Hepatocyte (in vitro differentiated cells): ENCODE measurements around the gene GPR32. TPM values are rescaled to one million over a fixed set of nuclear protein-coding genes. Genes with fewer than 3 reads are reported as not detected.

ENCODE experiments used
- DNase-seq: peaks from one replicate; pipeline ENCODE4 v3.0.0-alpha.2; 2016; ENCODE audit warnings: low spot score
- H2AFZ ChIP-seq: fragments of 200-600 bp; sonication (generic); 2 replicates; pipeline ENCODE4 v1.6.0; 2016; ENCODE audit warnings: antibody characterized with exemption, mild to moderate bottlenecking
- H3K27ac ChIP-seq: fragments of 200-600 bp; sonication (generic); 2 replicates; pipeline ENCODE4 v1.5.1; 2016; ENCODE audit warnings: mild to moderate bottlenecking
- H3K27me3 ChIP-seq: fragments of 200-600 bp; sonication (generic); 2 replicates; pipeline ENCODE4 v1.6.1; 2016
- H3K36me3 ChIP-seq: fragments of 200-600 bp; sonication (generic); replicated peaks from 2 replicates; pipeline ENCODE4 v1.5.1; 2016; ENCODE audit warnings: low read depth; ENCODE audit not compliant: insufficient read depth
- H3K4me1 ChIP-seq: fragments of 200-600 bp; sonication (generic); 2 replicates; pipeline ENCODE4 v1.5.1; 2016; ENCODE audit warnings: mild to moderate bottlenecking, moderate library complexity; ENCODE audit not compliant: insufficient read depth
- H3K4me2 ChIP-seq: fragments of 200-600 bp; sonication (generic); 2 replicates; pipeline ENCODE4 v1.6.0; 2016
- H3K4me3 ChIP-seq: fragments of 200-600 bp; sonication (generic); 2 replicates; pipeline ENCODE4 v1.5.1; 2016; ENCODE audit warnings: mild to moderate bottlenecking
- H3K79me2 ChIP-seq: fragments of 200-600 bp; sonication (generic); 2 replicates; pipeline ENCODE4 v1.6.0; 2017; ENCODE audit warnings: mild to moderate bottlenecking
- H3K9me2 ChIP-seq: fragments of 200-600 bp; sonication (generic); replicated peaks from 2 replicates; pipeline ENCODE4 v1.6.0; 2017; ENCODE audit warnings: mild to moderate bottlenecking; ENCODE audit not compliant: insufficient read depth
- H3K9me3 ChIP-seq: fragments of 200-600 bp; sonication (generic); 2 replicates; pipeline ENCODE4 v1.5.1; 2016; ENCODE audit warnings: low read depth, mild to moderate bottlenecking
- H4K20me1 ChIP-seq: fragments of 200-600 bp; sonication (generic); 2 replicates; pipeline ENCODE4 v1.6.0; 2016; ENCODE audit warnings: mild to moderate bottlenecking; ENCODE audit not compliant: insufficient read depth, poor library complexity, severe bottlenecking
- CTCF ChIP-seq: fragments of 200-600 bp; sonication (generic); IDR thresholded peaks from 2 replicates; pipeline ENCODE4 v1.5.1; 2016; ENCODE audit warnings: antibody characterized with exemption, mild to moderate bottlenecking; ENCODE audit not compliant: poor library complexity
- EZH2 ChIP-seq: fragments of 200-600 bp; sonication (generic); IDR thresholded peaks from 2 replicates; pipeline ENCODE4 v1.6.1; 2016; ENCODE audit warnings: antibody characterized with exemption, mild to moderate bottlenecking, borderline replicate concordance
- EZH2phosphoT487 ChIP-seq: fragments of 200-600 bp; sonication (generic); IDR thresholded peaks from one replicate; pipeline ENCODE4 v1.6.1; 2018; ENCODE audit warnings: antibody characterized with exemption, mild to moderate bottlenecking, low read depth, moderate library complexity; ENCODE audit not compliant: unreplicated experiment, severe bottlenecking
- WGBS: methylation state at CpG from one replicate; pipeline ENCODE4 v1.1.6; 2016; ENCODE audit warnings: low lambda C conversion rate; ENCODE audit errors: missing lambda C conversion rate; 5-methylcytosine and 5-hydroxymethylcytosine counted together
- polyA plus RNA-seq: library from polyadenylated mRNA; unstranded; fragments of >200 nt; fragmentation: Nextera tagmentation; extraction: Ambion mirVana; gene quantifications from 2 replicates; pipeline ENCODE4 v1.2.1, GENCODE V29; 2016
- total RNA-seq: library from RNA; depleted of rRNA; stranded (reverse); fragments of >200 nt; gene quantifications from 2 replicates; pipeline ENCODE4 v1.2.3, GENCODE V29; 2014

Gene GPR32
- total and polyA plus RNA-seq, 2 experiments from 2014 or later, result not detected

DNA sequence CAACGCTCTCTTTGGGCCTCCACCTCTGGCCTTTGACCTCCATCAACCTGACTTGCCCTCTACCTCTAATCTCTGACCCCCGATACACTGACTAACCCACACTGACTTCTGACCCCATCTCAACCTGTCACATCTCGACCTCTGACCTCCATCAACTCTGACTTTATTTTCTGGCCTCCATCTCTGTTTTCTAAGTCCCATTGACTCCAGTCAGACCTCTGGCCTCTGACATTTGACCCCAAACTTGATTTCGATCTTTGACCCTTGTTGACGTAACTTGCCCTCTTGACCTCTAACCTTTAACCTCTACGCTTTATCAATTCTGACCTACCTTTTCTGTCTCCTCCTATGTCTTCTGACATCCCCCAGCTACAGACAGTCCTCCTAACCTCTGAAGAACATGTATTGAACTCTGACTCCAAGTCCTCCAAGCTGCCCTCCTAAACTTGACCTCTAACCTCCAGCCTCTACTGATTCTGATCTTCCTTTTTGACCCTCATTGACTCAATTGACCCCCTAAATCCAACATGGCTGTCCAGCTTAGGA lies 20.7 kb downstream of the GPR32 start:
- H3K4me3 ChIP-seq, result no peak overlapping the region
- 98% methylated on average over 6 of the region's 6 CpGs for WGBS
- H3K36me3 ChIP-seq, result no peaks in the 10 kb centered on the region
- no peak overlapping the region for H3K27ac ChIP-seq
- H3K9me3 ChIP-seq, result no peaks in the 10 kb centered on the region
- H3K9me2 ChIP-seq, result no peaks in the 10 kb centered on the region
- no peak for DNase-seq
- no peaks in the 10 kb centered on the region for H3K4me1 ChIP-seq
- no peak overlapping the region for H3K4me2 ChIP-seq
- no peak for TF ChIP-seq EZH2
- no peak for TF ChIP-seq CTCF
- no peak for TF ChIP-seq EZH2phosphoT487
- H3K27me3 ChIP-seq, result no peaks in the 10 kb centered on the region
- H2AFZ ChIP-seq, result no peak overlapping the region
- H3K79me2 ChIP-seq, result no peaks in the 10 kb centered on the region
- no peaks in the 10 kb centered on the region for H4K20me1 ChIP-seq

- H3K4me2 ChIP-seq, result no peak overlapping the region
- WGBS, result 88% methylated on average over 40 of the region's 47 CpGs
- TF ChIP-seq CTCF (no peak), EZH2phosphoT487 (no peak)
These were observed 21.5 kb downstream of the GPR32 start for GRCh38 chr19:50791594-50792271.

DNA sequence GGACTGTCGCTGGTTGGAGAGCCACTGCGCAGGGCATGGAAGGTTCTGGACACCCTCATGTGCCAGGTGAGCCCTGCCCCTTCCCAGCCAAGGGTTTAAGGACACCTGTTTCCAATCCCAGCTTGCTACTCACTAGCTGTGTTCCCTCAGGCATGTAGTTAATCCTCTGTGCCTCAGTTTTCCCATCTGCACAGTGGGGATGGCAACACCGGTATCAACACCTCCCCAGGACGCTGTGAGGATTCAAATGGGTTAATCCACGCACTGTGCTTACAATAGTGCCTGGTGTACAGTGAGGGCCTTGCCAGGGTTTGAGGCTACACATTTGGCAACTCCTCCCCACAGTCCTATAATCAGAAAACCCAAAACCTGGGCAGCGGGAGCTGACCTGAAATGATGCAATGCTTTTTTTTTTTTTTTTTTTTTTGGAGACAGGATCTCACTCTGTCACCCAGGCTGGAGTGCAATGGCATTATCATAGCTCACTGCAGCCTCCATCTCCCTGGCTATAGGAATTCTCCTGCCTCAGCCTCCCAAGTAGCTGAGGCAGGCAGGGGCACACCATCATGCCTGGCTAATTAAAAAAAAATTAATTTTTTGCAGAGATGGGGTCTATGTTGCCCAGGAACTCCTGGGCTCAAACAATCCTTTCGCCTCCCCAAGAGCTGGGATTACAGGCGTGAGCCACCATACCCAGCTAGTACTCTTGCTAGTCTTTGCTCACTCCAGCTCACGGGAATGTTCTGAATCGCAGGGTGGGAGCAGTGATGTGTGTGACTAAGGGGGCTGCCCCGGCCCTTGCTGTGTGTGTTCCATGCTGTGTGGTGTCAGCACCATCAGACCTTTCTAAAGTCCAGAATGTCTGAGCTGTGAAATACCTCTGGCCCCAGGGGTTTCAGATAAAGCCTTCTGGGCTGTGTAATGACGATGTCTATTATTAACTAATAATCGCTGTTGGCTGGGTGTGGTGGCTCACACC lies 22.3 kb downstream of the GPR32 start:
- Histone ChIP-seq H3K36me3 (no peaks in the 10 kb centered on the region), H4K20me1 (no peaks in the 10 kb centered on the region), H2AFZ (no peak overlapping the region), H3K9me3 (no peaks in the 10 kb centered on the region), H3K9me2 (no peaks in the 10 kb centered on the region), H3K27ac (no peak overlapping the region), H3K79me2 (no peaks in the 10 kb centered on the region), H3K4me1 (no peaks in the 10 kb centered on the region), H3K4me3 (no peak overlapping the region), H3K27me3 (no peaks in the 10 kb centered on the region), H3K4me2 (no peak overlapping the region)
- TF ChIP-seq EZH2, result no peak
- no peak for TF ChIP-seq EZH2phosphoT487
- no peak for TF ChIP-seq CTCF
- DNase-seq, result no peak
- 76% methylated on average over 11 of the region's 13 CpGs for WGBS

More at GRCh38 chr19:50791594-50792271, 21.5 kb downstream of the GPR32 start:
- H2AFZ ChIP-seq, result no peak overlapping the region
- no peaks in the 10 kb centered on the region for H3K9me3 ChIP-seq
- H3K79me2 ChIP-seq, result no peaks in the 10 kb centered on the region
- H3K4me3 ChIP-seq, result no peak overlapping the region
- H4K20me1 ChIP-seq, result no peaks in the 10 kb centered on the region
- H3K27ac ChIP-seq, result no peak overlapping the region
- no peaks in the 10 kb centered on the region for H3K27me3 ChIP-seq
- DNase-seq, result no peak
- H3K9me2 ChIP-seq, result no peaks in the 10 kb centered on the region
- H3K4me1 ChIP-seq, result no peaks in the 10 kb centered on the region
- H3K36me3 ChIP-seq, result no peaks in the 10 kb centered on the region
